Spleen (tissue), 7 donors: ENCODE measurements around the gene ARID5B.

Experiments used
- CTCF ChIP-seq, 11 experiments: fragments of 200-600 bp in 7 of 11; fragments of 450-650 bp in 4 of 11; sonication (generic) in 4 of 11; IDR thresholded peaks in 8 of 11; conservative IDR thresholded peaks in 3 of 11; 1 replicate in 7 of 11; 2 replicates in 4 of 11; pipeline versions ENCODE4 v1.4.0 to v1.8.0; 2016 to 2021; ENCODE audit warnings: antibody characterized with exemption in 11 of 11, inconsistent platforms in 4 of 11, mild to moderate bottlenecking in 1 of 11
- POLR2A ChIP-seq, 3 donors: fragments of 450-650 bp; IDR thresholded peaks; one replicate each; pipeline ENCODE4 v1.5.1; 2017; ENCODE audit warnings: antibody characterized with exemption in 3 of 3, mild to moderate bottlenecking in 1 of 3
- POLR2AphosphoS5 ChIP-seq, 3 donors: sonication (generic); formaldehyde crosslinking; IDR thresholded peaks; one replicate each; pipeline ENCODE4 v1.5.1; 2017; ENCODE audit warnings: antibody characterized with exemption in 3 of 3
- donor health status: DM: no; HTN: no; CAD: no; lungs with moderate emphysema.
- donor health status: DM: no; HTN: no; CAD: no.
- donor health status: DM: no; HTN: no; CAD: no.

- TF ChIP-seq POLR2AphosphoS5 (IDR thresholded peaks at IDR 0.05) (no peak), CTCF (IDR thresholded peaks at IDR 0.05 in 8 of 11, conservative IDR thresholded peaks at IDR 0.05 in 3 of 11) (no peak), POLR2A (IDR thresholded peaks at IDR 0.05) (no peak)
Measured at GRCh38 chr10:62018131-62018911, 116.8 kb downstream of the ARID5B start.
